Activated CD4-positive, alpha-beta memory T cell treated with anti-CD3 and anti-CD28 coated beads for 36 hours (primary cell): Measurements from ENCODE around the gene TNFAIP8. TPM values are rescaled to one million over a fixed set of nuclear protein-coding genes. Genes with fewer than 3 reads are reported as not detected.

Experiments
- CTCF ChIA-PET: fragments of 350-600 bp; sonication (Branson Sonifier 250); formaldehyde crosslinking; loops from one replicate; lab custom pipeline; 2021; ENCODE audit warnings: antibody characterized with exemption, inconsistent platforms; lab: Charles Lee
- POLR2A ChIA-PET: fragments of 350-600 bp; sonication (Branson Sonifier 250); formaldehyde crosslinking; loops from one replicate; lab custom pipeline; 2021; ENCODE audit warnings: antibody characterized with exemption; lab: Charles Lee
- DNase-seq: peaks from one replicate; pipeline ENCODE4 v3.0.0-alpha.2; 2020
- H3K27ac Mint-ChIP-seq: one replicate; pipeline ENCODE4 v1.8.0; 2021; ENCODE audit warnings: mixed read lengths
- H3K27me3 Mint-ChIP-seq: one replicate; pipeline ENCODE4 v1.8.0; 2021; ENCODE audit warnings: mixed read lengths
- H3K36me3 Mint-ChIP-seq: one replicate; pipeline ENCODE4 v1.8.0; 2021; ENCODE audit warnings: mixed read lengths
- H3K4me1 Mint-ChIP-seq: one replicate; pipeline ENCODE4 v1.8.0; 2021; ENCODE audit warnings: low read depth, mixed read lengths
- H3K4me3 Mint-ChIP-seq: one replicate; pipeline ENCODE4 v1.8.0; 2021; ENCODE audit warnings: mild to moderate bottlenecking, mixed read lengths
- H3K9me3 Mint-ChIP-seq: one replicate; pipeline ENCODE4 v1.8.0; 2021; ENCODE audit warnings: mixed read lengths
- intact Hi-C: fragments of 100-400 bp; cut with micrococcal nuclease; formaldehyde crosslinking; loops from one replicate; pipeline ENCODE4 v1.15.1; 2023
- total RNA-seq, 2 experiments: library from RNA; stranded (reverse); gene quantifications; one replicate each; pipeline ENCODE4 v1.2.3, GENCODE V29; 2021

The TNFAIP8 gene
- total RNA-seq, 2 experiments from 2014 or later: 153 to 159 TPM

DNA sequence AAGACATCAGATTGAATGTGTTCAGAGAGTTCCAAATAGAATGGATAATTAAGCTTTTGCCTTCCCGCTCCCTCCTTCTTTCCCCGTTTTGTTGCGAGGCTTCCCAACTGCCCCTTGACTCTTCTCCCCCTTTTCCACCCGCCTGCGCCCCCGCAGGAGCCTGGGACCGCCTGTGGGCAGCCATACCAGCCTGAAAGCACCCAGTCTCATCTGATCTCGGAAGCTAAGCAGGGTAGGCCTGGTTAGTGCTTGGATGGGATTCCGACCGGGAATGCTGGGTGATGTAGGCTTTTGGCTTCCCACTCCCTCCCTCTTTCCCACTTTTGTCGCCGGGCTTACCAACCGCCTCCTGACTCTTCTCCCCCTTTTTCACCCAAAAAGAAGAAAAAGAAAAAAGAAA is 89.7 kb downstream of the TNFAIP8 start:
- ChIA-PET CTCF (no interaction called here), POLR2A (no interaction called here)
- DNase-seq: no peak
- Mint-ChIP-seq H3K27me3 (peaks cover 5% of the 10 kb centered on the region), H3K27ac (no peak overlapping the region), H3K9me3 (peaks cover 11% of the 10 kb centered on the region), H3K4me1 (no peaks in the 10 kb centered on the region), H3K36me3 (no peaks in the 10 kb centered on the region), H3K4me3 (no peak overlapping the region)
- intact Hi-C loops: no loop called here

Other genes with a start within 250 kb of the TNFAIP8 start
- 100 to 1,000 TPM in 1 of 2 experiments, 10 to 100 TPM in 1; 83.2 to 117 TPM for gene HSD17B4, start 96.5 kb downstream of the TNFAIP8 start, total RNA-seq